ENCODE results near the gene ADAMTS3.

The ADAMTS3 gene

GRCh38 chr4:72365981-72366380, 203.0 kb downstream of the ADAMTS3 start:
- in situ Hi-C loops (cut with MboI; ENCODE audit: low sequenced_read_pairs, unreplicated experiment) = no loop called here
- TF ChIP-seq CTCF (IDR thresholded peaks at IDR 0.05; ENCODE audit: borderline replicate concordance, control extremely low read depth, extremely low read depth, insufficient read depth, missing control alignments) = no peak
- no peak for DNase-seq (ENCODE audit: low spot score)

- in situ Hi-C loops (cut with MboI; ENCODE audit: low sequenced_read_pairs, unreplicated experiment) = no loop called here
- no peak for DNase-seq (ENCODE audit: low spot score)
- no peak for TF ChIP-seq CTCF (IDR thresholded peaks at IDR 0.05; ENCODE audit: borderline replicate concordance, control extremely low read depth, extremely low read depth, insufficient read depth, missing control alignments)
Observed at GRCh38 chr4:72365016-72365415, 204.0 kb downstream of the ADAMTS3 start.

GRCh38 chr4:72360075-72360474, 208.9 kb downstream of the ADAMTS3 start:
- DNase-seq (ENCODE audit: low spot score) = no peak
- no peak for TF ChIP-seq CTCF (IDR thresholded peaks at IDR 0.05; ENCODE audit: borderline replicate concordance, control extremely low read depth, extremely low read depth, insufficient read depth, missing control alignments)
- in situ Hi-C loops (cut with MboI; ENCODE audit: low sequenced_read_pairs, unreplicated experiment) = no loop called here

- no peak for DNase-seq (ENCODE audit: low spot score)
- in situ Hi-C loops (cut with MboI; ENCODE audit: low sequenced_read_pairs, unreplicated experiment) = no loop called here
- no peak for TF ChIP-seq CTCF (IDR thresholded peaks at IDR 0.05; ENCODE audit: borderline replicate concordance, control extremely low read depth, extremely low read depth, insufficient read depth, missing control alignments)
Observed at GRCh38 chr4:72358483-72358882, 210.5 kb downstream of the ADAMTS3 start.

GRCh38 chr4:72357908-72358307, 211.1 kb downstream of the ADAMTS3 start:
- in situ Hi-C loops (cut with MboI; ENCODE audit: low sequenced_read_pairs, unreplicated experiment) = no loop called here
- no peak for TF ChIP-seq CTCF (IDR thresholded peaks at IDR 0.05; ENCODE audit: borderline replicate concordance, control extremely low read depth, extremely low read depth, insufficient read depth, missing control alignments)
- DNase-seq (ENCODE audit: low spot score) = no peak

GRCh38 chr4:72352711-72353110, 216.3 kb downstream of the ADAMTS3 start:
- no peak for DNase-seq (ENCODE audit: low spot score)
- TF ChIP-seq CTCF (IDR thresholded peaks at IDR 0.05; ENCODE audit: borderline replicate concordance, control extremely low read depth, extremely low read depth, insufficient read depth, missing control alignments) = no peak
- in situ Hi-C loops (cut with MboI; ENCODE audit: low sequenced_read_pairs, unreplicated experiment) = no loop called here

GRCh38 chr4:72351521-72351920, 217.5 kb downstream of the ADAMTS3 start:
- TF ChIP-seq CTCF (IDR thresholded peaks at IDR 0.05; ENCODE audit: borderline replicate concordance, control extremely low read depth, extremely low read depth, insufficient read depth, missing control alignments) = no peak
- DNase-seq (ENCODE audit: low spot score) = no peak
- in situ Hi-C loops (cut with MboI; ENCODE audit: low sequenced_read_pairs, unreplicated experiment) = no loop called here
